HepG2 (cell line): ENCODE measurements around the gene FAAP20. TPM values are rescaled to one million over a fixed set of nuclear protein-coding genes. Genes with fewer than 3 reads are reported as not detected.
A peak's percentile ranks its signal among the peaks of the same experiment; 100 is the strongest.

Experiments used
- ATAC-seq: fragments of 200-7000 bp; cut with Tn5 transposase; 3 replicates; pipeline ENCODE4 v1.9.1; 2020; ENCODE audit warnings: mild to moderate bottlenecking, moderate library complexity
- BruUV-seq: library from RNA; stranded (reverse); fragments of 400-500 nt; replicated peaks from 2 replicates; lab custom pipeline; 2021; lab: Mats Ljungman, UMichigan
- CTCF ChIA-PET: fragments of 300-600 bp; formaldehyde crosslinking; extraction: SDS; loops from one replicate; lab custom pipeline; 2021; ENCODE audit warnings: low total read pairs, inconsistent platforms, low intra/inter-chr PET ratio; lab: Yijun Ruan, JAX
- POLR2A ChIA-PET: fragments of 350-600 bp; sonication (Branson Sonifier 250); formaldehyde crosslinking; loops from one replicate; lab custom pipeline; 2020; ENCODE audit warnings: antibody characterized with exemption, inconsistent platforms; lab: Yijun Ruan, JAX
- DNase-seq: peaks from one replicate; pipeline ENCODE4 v3.0.0-alpha.2; 2015; ENCODE audit warnings: low spot score
- FAIRE-seq: peaks from 3 replicates; lab custom pipeline; 2011; peaks lifted over from hg19 to GRCh38; lab: Jason Lieb, UNC
- H2AFZ ChIP-seq: one replicate; pipeline ENCODE4 v1.6.1; 2011; ENCODE audit warnings: low read length, inconsistent platforms
- H3K27ac ChIP-seq: fragments of 300-600 bp; 3 replicates; pipeline ENCODE4 v1.8.0; 2011; ENCODE audit warnings: mixed run types, mild to moderate bottlenecking, mixed read lengths, low read length, inconsistent platforms; ENCODE audit not compliant: insufficient read depth; ENCODE audit errors: extremely low read length
- H3K27me3 ChIP-seq, 2 experiments: fragments of 200-600 bp in 1 of 2; 2 replicates in 1 of 2; 3 replicates in 1 of 2; pipeline versions ENCODE4 v1.6.0 to v1.8.0; 2011; ENCODE audit warnings: low read length in 2 of 2, mild to moderate bottlenecking in 2 of 2, moderate library complexity in 2 of 2, inconsistent platforms in 1 of 2; ENCODE audit not compliant: insufficient read depth in 2 of 2, control insufficient read depth in 1 of 2
- H3K36me3 ChIP-seq, 2 experiments: fragments of 200-600 bp in 1 of 2; replicated peaks in 1 of 2; 2 replicates in 1 of 2; 3 replicates in 1 of 2; pipeline versions ENCODE4 v1.5.1 to v1.8.0; 2011; ENCODE audit warnings: low read length in 2 of 2, inconsistent platforms in 1 of 2; ENCODE audit not compliant: insufficient read depth in 2 of 2, control insufficient read depth in 1 of 2
- H3K4me1 ChIP-seq: 2 replicates; pipeline ENCODE4 v1.5.1; 2012; ENCODE audit warnings: low read length, inconsistent platforms; ENCODE audit not compliant: insufficient read depth
- H3K4me2 ChIP-seq: 2 replicates; pipeline ENCODE4 v1.6.0; 2011; ENCODE audit warnings: low read depth, low read length, inconsistent platforms
- H3K4me3 ChIP-seq, 3 experiments: fragments of 200-600 bp in 1 of 3; sonication (generic), shearing (Covaris generic) in 1 of 3; replicated peaks in 1 of 3; 2 replicates each; pipeline ENCODE4 v1.5.1; 2011 to 2016; ENCODE audit warnings: low read length in 3 of 3, inconsistent platforms in 2 of 3, low read depth in 2 of 3, mild to moderate bottlenecking in 2 of 3, control low read depth in 1 of 3, mixed read lengths in 1 of 3; ENCODE audit not compliant: insufficient read depth in 1 of 3
- H3K79me2 ChIP-seq: one replicate; pipeline ENCODE4 v1.6.1; 2011; ENCODE audit warnings: low read length, inconsistent platforms; ENCODE audit not compliant: insufficient read depth
- H3K9ac ChIP-seq: 2 replicates; pipeline ENCODE4 v1.6.0; 2011; ENCODE audit warnings: mild to moderate bottlenecking, low read depth, low read length, inconsistent platforms; ENCODE audit not compliant: insufficient read depth
- H3K9me3 ChIP-seq: 2 replicates; pipeline ENCODE4 v1.5.1; 2012; ENCODE audit warnings: mild to moderate bottlenecking, low read length
- H4K20me1 ChIP-seq: 2 replicates; pipeline ENCODE4 v1.6.0; 2011; ENCODE audit warnings: inconsistent platforms, mild to moderate bottlenecking, low read length, moderate library complexity; ENCODE audit not compliant: insufficient read depth
- AHR ChIP-seq: IDR thresholded peaks from 2 replicates; pipeline ENCODE4 v1.6.1; 2018; ENCODE audit warnings: missing genetic modification reagents, missing compliant biosample characterization
- HNRNPL ChIP-seq: fragments of 200-400 bp; formaldehyde crosslinking; IDR thresholded peaks from 2 replicates; pipeline ENCODE4 v1.6.1; 2017; ENCODE audit warnings: mild to moderate bottlenecking, low read depth, low read length
- KDM1A ChIP-seq: IDR thresholded peaks from 2 replicates; pipeline ENCODE4 v1.6.1; 2016; ENCODE audit warnings: missing compliant biosample characterization
- MED1 ChIP-seq: sonication (generic); formaldehyde crosslinking; IDR thresholded peaks from 2 replicates; pipeline ENCODE4 v1.4.0; 2020; ENCODE audit warnings: missing genetic modification reagents
- ONECUT2 ChIP-seq: sonication (generic); formaldehyde crosslinking; IDR thresholded peaks from 2 replicates; pipeline ENCODE4 v1.4.0; 2020; ENCODE audit warnings: missing genetic modification reagents
- RFX3 ChIP-seq: IDR thresholded peaks from 2 replicates; pipeline ENCODE4 v1.6.1; 2016; ENCODE audit warnings: missing biosample characterization, missing genetic modification reagents
- SIX1 ChIP-seq: sonication (generic); formaldehyde crosslinking; IDR thresholded peaks from 2 replicates; pipeline ENCODE4 v1.4.0; 2020; ENCODE audit warnings: missing genetic modification reagents, borderline replicate concordance
- TCF12 ChIP-seq, 2 experiments: fragments of 450-650 bp in 1 of 2; sonication (generic) in 1 of 2; formaldehyde crosslinking in 1 of 2; IDR thresholded peaks; 2 replicates each; pipeline versions ENCODE4 v1.6.1 to v1.8.0; 2017 to 2022; ENCODE audit warnings: antibody characterized with exemption in 1 of 2, mild to moderate bottlenecking in 1 of 2, missing genetic modification reagents in 1 of 2, moderate library complexity in 1 of 2
- TSC22D2 ChIP-seq: sonication (generic); formaldehyde crosslinking; IDR thresholded peaks from 2 replicates; pipeline ENCODE4 v1.5.1; 2020; ENCODE audit warnings: missing genetic modification reagents, mild to moderate bottlenecking, borderline replicate concordance
- ZNF205 ChIP-seq: IDR thresholded peaks from 2 replicates; pipeline ENCODE4 v1.6.1; 2018; ENCODE audit warnings: missing biosample characterization, missing genetic modification reagents
- ZNF550 ChIP-seq: sonication (generic); formaldehyde crosslinking; IDR thresholded peaks from 2 replicates; pipeline ENCODE4 v1.4.0; 2020; ENCODE audit warnings: mild to moderate bottlenecking, missing genetic modification reagents, borderline replicate concordance
- WGBS: methylation state at CpG from one replicate; pipeline ENCODE4 v1.1.6; 2017; ENCODE audit warnings: low lambda C conversion rate; 5-methylcytosine and 5-hydroxymethylcytosine counted together
- in situ Hi-C: cut with HindIII; loops from 2 replicates; pipeline ENCODE4 v1.10.0; 2017; ENCODE audit warnings: low pct_unique_long_range_greater_than_20kb; ENCODE audit not compliant: extremely low pct_ligation_motif_present
- intact Hi-C: fragments of 100-400 bp; cut with micrococcal nuclease; formaldehyde crosslinking; loops from one replicate; pipeline ENCODE4 v1.10.0; 2022; ENCODE audit not compliant: unreplicated experiment
- polyA plus RNA-seq, 8 experiments: library from polyadenylated mRNA; depleted of rRNA in 3 of 8; stranded (reverse) in 7 of 8; unstranded in 1 of 8; fragments of >200 nt; fragmentation: Illumina TruSeq in 4 of 8; extraction: Trizol in 4 of 8; gene quantifications; 2 replicates each; pipeline versions ENCODE4 v1.2.1 to v1.2.3, GENCODE V29; 2011 to 2016; ENCODE audit warnings: low read depth in 4 of 8, missing spikeins in 1 of 8, mixed read lengths in 1 of 8; ENCODE audit not compliant: insufficient read depth in 1 of 8
- total RNA-seq, 5 experiments: library from RNA; depleted of rRNA; stranded (reverse); fragments of >200 nt; fragmentation: Illumina TruSeq; extraction: Trizol; gene quantifications; 2 replicates each; pipeline ENCODE4 v1.2.3, GENCODE V29; 2016; ENCODE audit warnings: low read depth in 1 of 5
- TF ChIP-seq, protein P1 (sequence below): sonication (generic); formaldehyde crosslinking; IDR thresholded peaks from 2 replicates; pipeline ENCODE4 v1.4.0; 2020; ENCODE audit warnings: mild to moderate bottlenecking, missing genetic modification reagents
- TF ChIP-seq, protein P2 (sequence below): sonication (generic); formaldehyde crosslinking; IDR thresholded peaks from 2 replicates; pipeline ENCODE4 v1.5.1; 2020; ENCODE audit warnings: missing genetic modification reagents, mild to moderate bottlenecking, borderline replicate concordance
- TF ChIP-seq, protein P3 (sequence below): sonication (generic); formaldehyde crosslinking; IDR thresholded peaks from 2 replicates; pipeline ENCODE4 v1.4.0; 2020; ENCODE audit warnings: missing genetic modification reagents, low read depth, mild to moderate bottlenecking, borderline replicate concordance

Gene FAAP20
- total and polyA plus RNA-seq, 2 of the 13 experiments (the other 11 are each of a cell fraction or from before 2014, with no cell fraction given) = 9.6 to 10.8 TPM

DNA sequence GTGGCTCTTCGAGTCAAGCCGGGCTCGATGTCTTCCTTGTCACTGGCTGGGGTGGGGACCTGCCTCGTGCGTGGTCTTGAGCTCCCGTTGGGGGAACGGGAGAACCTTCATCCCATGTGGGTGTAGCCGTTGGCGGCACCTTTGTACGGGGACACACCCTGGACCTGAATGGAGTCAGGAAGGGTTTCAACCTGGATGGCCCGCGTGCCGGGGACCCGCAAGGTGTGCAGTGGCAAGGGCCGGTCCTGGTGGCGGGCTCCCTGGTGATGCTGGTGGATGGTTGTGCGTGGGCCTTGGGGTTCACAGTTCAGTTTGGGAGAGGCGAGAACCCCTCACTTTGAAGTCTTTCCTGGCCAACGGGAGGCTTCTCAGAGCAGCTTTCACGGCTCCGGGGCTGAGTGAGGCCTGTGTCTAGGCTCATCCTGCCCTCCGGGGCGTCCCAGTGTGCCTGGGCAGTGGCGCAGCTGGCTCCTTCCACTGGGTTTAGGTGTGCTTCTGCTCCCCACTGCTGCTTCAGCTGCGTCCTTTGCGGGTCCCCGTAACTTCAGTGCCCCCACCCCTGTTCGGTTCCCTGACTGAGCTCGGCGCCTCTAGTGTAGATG, 44.9 kb upstream of the FAAP20 start (continued):
- no peak for TF ChIP-seq KDM1A (CRISPR knock-in tag)
- TF ChIP-seq, all 625 proteins: peak for 3

DNA sequence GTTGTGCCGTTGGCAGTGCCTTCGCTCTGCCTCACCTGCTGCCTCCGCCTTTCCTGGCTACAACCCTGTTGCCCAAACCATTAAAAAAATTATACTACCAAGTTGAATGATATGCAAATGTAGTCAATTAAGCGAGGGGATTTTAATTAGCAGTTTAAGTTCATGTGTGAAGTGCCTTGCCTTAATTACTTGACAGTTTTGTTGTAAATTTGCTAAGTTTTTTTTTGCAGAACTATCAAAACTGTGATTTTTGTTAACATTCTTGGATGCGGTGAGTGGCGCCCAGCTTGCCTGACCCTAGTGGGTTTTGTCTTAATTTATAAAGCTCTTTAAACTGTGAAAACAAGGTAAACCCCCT, 44.4 kb upstream of the FAAP20 start:
- Histone ChIP-seq H4K20me1 (peaks cover 60% of the 10 kb centered on the region), H3K9me3 (no peaks in the 10 kb centered on the region), H3K79me2 (peaks cover 90% of the 10 kb centered on the region), H3K4me1 (peaks cover 73% of the 10 kb centered on the region), H3K9ac (no peak overlapping the region), H3K36me3 (peaks cover 8 to 26% of the 10 kb centered on the region in 2 experiments), H3K27ac (peak overlapping the region; percentile 16), H3K4me3 (no peak overlapping the region; a peak in 1 of 6 replicates), H3K4me2 (no peak overlapping the region), H3K27me3 (no peaks in the 10 kb centered on the region), H2AFZ (no peak overlapping the region)
- no peak for FAIRE-seq
- no peak for TF ChIP-seq ZNF205 (CRISPR knock-in tag)
- TF ChIP-seq, protein P1, sequence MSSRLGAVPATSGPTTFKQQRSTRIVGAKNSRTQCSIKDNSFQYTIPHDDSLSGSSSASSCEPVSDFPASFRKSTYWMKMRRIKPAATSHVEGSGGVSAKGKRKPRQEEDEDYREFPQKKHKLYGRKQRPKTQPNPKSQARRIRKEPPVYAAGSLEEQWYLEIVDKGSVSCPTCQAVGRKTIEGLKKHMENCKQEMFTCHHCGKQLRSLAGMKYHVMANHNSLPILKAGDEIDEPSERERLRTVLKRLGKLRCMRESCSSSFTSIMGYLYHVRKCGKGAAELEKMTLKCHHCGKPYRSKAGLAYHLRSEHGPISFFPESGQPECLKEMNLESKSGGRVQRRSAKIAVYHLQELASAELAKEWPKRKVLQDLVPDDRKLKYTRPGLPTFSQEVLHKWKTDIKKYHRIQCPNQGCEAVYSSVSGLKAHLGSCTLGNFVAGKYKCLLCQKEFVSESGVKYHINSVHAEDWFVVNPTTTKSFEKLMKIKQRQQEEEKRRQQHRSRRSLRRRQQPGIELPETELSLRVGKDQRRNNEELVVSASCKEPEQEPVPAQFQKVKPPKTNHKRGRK = no peak
- no peak for TF ChIP-seq AHR
- TF ChIP-seq ZNF550 = no peak
- TF ChIP-seq TSC22D2 = no peak
- TF ChIP-seq MED1 (CRISPR knock-in tag) = no peak
- TF ChIP-seq HNRNPL = no peak
- TF ChIP-seq, protein P2, sequence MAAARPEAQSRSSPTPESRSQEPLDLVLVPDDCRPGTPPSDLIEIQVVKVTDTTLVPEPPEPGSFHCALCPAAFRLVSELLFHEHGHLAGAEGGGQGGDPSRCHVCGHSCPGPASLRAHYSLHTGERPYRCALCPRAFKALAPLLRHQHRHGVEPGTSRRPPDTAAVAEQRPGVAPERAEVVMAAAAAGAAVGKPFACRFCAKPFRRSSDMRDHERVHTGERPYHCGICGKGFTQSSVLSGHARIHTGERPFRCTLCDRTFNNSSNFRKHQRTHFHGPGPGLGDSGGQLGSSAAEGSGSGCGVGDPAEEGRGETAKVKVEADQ = no peak
- no peak for TF ChIP-seq RFX3
- TF ChIP-seq, protein P3, sequence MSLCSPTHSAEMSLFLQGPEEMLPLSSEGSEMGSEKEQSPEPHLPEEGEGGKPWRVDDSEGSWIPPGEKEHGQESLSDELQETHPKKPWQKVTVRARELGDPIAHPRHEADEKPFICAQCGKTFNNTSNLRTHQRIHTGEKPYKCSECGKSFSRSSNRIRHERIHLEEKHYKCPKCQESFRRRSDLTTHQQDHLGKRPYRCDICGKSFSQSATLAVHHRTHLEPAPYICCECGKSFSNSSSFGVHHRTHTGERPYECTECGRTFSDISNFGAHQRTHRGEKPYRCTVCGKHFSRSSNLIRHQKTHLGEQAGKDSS (CRISPR knock-in tag) = no peak
- no peak for TF ChIP-seq TCF12 (IDR thresholded peaks at IDR 0.05)
- no peak for TF ChIP-seq TCF12 (CRISPR knock-in tag; IDR thresholded peaks at IDR 0.05)
- TF ChIP-seq SIX1 (CRISPR knock-in tag) = no peak
- no peak for TF ChIP-seq ONECUT2 (CRISPR knock-in tag)
- 97% methylated on average over 5 of the region's 6 CpGs for WGBS
- CTCF ChIA-PET = no interaction called here
- no peak for ATAC-seq
- intact Hi-C loops = no loop called here
- no TSS peak for BruUV-seq
- in situ Hi-C loops = no loop called here
- POLR2A ChIA-PET = interaction anchor here (1.0 to 1.9 kb wide), 3 partner anchors 11 to 32 kb away, joined by 3 to 4 read pairs (median 3); no protein-coding TSS in a partner anchor
- DNase-seq = no peak
